GM08714 (cell line): ENCODE results near the gene DUSP22.

Experiments used
- H3K4me3 ChIP-seq: fragments of 200-500 bp; sonication (Bioruptor generic); 2 replicates; pipeline ENCODE4 v1.5.1; 2014; ENCODE audit warnings: mild to moderate bottlenecking, low read length, inconsistent platforms
- ZNF274 ChIP-seq: IDR thresholded peaks from 2 replicates; pipeline ENCODE4 v1.6.1; 2012; ENCODE audit warnings: mild to moderate bottlenecking, low read depth, low read length

DUSP22 gene

DNA sequence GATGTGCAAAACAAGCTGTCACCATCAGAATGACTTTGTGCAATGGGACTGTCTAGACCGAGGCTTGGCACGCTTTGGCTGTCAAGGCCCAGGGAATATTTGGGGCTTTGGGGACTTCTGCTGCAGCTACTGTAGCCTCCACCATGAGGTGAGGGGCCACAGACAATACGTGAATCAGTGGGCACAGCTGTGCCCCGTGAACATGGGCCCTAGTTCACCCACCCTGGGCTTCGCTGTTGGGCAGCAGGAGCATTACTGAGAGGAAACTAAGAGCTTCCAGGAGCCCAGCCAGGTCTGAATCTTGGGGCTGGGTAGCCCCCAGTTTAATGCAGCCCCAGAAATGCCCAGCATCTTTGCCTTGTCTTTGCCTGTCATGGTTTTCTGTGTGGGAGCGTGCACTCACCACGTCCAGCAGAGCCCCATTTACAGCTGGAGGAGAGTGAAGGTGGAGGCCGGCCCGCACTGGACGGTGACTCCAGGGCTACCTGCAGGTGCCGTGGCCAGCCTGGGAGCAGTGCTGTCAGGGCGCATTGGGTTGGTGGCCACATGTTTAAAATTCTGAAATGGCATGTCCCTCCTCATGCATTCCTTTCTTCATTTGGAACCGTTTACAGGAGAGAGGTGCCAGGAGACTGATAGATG, 34.7 kb downstream of the DUSP22 start:
- TF ChIP-seq ZNF274, result no peak
- peak overlapping the region; percentile 20; the same call in 1 of the 2 replicates for H3K4me3 ChIP-seq

DNA sequence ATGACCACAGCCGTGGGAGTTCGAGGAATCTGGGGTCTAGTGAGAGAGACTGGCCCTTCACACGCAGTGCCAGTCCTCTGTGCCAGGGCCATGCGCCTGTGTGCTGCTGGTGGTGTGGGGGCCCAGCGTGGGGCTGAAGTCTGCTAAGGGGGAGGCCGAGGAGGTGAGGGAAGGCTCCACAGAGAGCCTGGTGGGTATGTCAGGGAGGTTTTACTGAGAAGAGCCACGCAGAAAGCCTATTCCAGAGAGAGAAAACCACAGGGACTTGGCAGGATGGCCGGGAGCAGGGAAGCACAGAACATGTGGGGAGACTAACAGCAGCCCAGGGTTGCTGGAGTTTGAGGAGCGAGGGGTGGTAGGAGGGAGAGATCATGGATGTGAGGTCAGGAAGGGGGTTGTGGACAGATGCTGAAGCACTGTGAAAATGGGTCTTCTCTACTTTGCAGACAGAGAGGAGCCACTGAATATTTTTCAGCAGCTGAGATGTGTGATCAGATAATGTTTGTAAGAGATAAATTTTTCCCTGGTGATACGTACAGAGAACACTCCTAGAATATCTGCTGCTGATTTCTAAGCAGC, 35.3 kb downstream of the DUSP22 start:
- peak overlapping the region; percentile 20; the same call in 1 of the 2 replicates for H3K4me3 ChIP-seq
- no peak for TF ChIP-seq ZNF274

DNA sequence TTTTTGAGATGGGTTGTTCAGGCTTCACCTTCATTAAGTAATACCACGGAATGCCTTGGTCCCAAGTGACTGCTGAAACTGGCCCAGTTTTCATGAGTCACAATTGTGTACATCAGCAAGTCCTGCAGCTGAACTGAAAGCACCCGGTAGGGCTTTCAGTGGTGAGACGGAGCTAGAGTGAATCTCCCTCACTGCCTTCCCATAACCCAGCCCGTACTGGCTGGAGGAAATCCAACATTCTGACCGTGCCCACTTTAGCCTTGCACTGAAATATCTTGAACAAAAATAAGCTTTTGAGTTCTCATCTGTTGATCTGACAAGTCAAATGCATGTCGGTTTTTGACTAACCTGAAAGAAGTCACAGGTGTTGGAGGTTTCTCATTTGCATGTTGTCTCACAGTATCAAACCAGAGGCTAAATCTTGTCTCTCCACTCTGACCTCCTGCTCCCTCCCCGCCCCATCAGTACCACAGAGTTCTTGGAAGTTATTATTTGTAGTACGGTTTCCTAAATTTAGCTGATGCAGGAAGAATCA, 35.9 kb downstream of the DUSP22 start:
- TF ChIP-seq ZNF274, result no peak
- H3K4me3 ChIP-seq, result no peak overlapping the region; the same call in 1 of the 2 replicates

DNA sequence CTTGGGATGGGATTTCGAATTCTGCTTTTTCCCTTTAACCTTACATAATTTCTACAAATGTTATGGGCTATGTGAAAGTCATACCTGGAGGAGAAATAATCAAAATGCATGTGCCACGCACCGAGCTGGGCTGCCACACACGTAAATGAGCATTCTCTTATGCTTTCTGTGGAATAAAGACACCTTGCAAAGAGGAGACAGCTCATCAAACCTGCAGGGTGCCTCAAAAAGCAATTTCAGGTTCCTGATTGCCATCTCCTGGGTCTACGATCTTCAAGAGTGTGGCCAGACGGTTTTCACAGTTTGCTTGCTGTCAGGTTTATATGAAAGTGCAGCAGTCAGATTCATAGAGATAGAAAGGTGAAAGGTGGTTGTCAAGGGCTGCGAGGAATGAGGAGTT, 36.6 kb downstream of the DUSP22 start:
- TF ChIP-seq ZNF274, result no peak
- H3K4me3 ChIP-seq, result peak overlapping the region; percentile 17; the same call in 1 of the 2 replicates

DNA sequence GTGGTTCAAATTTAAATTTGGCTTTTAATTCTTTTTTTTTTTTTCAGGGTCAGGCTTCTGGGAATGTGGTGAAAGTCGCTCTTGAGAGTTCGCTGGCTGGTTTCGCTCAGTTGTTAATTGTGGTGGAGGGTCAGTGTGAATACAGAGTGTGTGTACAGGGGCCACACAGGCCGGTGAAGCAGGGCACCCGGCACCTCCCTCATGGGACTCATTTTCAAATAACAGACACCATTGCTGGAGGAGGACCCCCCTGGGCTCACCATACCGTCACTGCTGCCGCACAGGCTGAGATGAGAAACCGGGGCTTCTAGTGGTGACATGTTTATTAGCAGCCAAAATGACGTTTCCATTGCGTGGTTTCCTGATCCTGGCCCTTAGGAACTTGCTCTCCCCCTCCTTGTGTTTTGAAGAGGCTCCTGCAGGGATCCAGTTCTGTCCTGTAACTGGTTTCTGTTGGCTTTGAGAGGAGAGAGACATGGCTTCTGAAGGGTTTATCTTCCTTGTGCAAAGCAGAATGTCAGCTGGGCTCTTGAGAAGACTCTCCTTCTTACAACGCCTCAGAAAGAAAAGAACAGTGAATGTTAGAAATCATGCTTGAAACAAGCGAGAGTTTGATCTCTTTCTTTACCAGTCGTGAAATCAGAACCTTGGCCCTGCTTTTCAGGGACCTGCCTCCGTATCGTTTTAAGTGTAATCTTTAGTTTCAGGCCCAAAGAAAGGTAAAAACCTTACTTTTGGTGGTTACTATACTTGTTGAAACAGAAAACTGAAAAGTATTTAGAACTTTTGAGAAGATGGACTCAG, 37.8 kb downstream of the DUSP22 start:
- no peak for TF ChIP-seq ZNF274
- peak overlapping the region; percentile 19; the same call in 1 of the 2 replicates for H3K4me3 ChIP-seq

DNA sequence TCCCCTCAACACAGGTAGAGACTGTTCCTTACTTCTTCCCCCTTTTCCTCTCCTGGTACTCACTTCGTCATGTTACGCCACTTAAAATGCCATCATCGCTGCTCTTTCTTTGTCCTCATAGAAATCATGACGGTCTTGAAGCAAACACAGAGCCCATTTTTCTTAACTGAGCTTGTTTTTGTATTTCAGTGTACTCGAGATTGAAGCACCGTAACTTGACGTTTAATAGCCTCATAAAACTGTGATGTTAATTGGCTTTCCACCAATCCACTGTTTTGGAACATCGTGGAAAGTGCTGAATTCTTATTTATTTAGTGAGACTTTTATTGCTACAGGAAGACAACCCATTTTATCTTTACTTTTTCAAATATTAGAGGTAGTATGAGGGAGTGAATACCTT, 38.7 kb downstream of the DUSP22 start:
- no peak for TF ChIP-seq ZNF274
- no peak overlapping the region for H3K4me3 ChIP-seq

DNA sequence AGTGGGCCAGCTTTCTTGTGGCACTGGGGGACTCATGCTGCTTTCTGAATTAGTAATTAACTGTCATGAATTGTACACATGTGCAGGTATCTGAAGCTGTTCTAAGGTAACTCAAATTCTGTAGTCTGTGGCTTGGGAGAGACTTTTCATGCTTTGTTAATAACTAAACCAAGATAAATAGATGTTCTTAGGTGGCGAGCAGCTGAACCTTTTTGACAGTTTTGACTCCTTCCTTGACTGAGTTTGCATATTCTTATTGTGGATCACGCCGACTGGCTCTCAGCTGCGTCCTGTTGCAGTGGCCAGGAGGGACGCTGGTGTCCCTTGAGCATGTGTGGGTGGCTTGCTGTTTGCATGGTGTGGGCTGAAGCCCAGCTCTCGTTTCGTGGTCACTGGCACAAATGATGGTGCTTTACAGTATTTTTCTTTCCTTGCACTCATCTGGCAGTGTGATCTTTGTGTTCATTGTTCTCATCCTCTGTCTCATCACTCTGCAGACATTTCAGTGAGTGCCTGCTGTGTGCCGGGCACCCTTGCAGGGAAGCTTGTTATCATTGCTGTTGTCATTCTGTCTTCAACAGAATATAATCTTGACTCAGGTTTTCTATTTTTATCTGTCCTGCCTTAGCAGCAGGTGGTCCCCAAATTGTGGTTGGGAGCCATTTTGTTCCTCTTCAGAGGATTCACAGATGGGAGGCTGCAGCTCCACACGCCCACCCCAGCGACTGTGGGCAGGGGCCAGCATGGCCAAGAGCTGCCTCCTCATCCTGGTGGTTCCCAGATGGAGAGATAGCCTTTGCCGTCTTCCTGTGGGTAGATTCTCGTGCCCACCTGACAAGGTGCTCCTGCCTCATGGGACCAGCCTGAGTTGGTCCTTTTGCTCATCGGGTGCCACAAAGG, 39.6 kb downstream of the DUSP22 start:
- TF ChIP-seq ZNF274, result no peak
- H3K4me3 ChIP-seq, result peak overlapping the region; percentile 11; the same call in 1 of the 2 replicates

DNA sequence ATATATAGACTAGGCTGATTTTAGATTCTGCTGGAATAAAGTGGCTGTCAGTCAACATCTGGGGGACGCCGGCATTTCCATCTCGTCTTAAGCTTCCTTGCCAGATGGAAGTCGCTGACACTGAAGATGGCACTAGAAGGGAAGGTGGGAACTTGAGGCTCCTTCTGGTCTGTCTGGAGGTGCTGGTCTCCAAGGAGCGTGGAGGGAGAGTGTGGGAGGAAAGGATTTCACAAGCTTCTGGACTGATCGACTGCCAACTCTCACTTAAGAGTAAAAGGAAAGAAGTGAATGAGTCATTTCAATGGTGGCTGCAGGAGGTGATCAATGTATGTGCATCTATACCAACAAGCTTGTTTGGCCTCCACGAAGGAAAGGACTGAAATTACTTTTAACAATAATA, 40.4 kb downstream of the DUSP22 start:
- TF ChIP-seq ZNF274, result no peak
- H3K4me3 ChIP-seq, result no peak overlapping the region

DNA sequence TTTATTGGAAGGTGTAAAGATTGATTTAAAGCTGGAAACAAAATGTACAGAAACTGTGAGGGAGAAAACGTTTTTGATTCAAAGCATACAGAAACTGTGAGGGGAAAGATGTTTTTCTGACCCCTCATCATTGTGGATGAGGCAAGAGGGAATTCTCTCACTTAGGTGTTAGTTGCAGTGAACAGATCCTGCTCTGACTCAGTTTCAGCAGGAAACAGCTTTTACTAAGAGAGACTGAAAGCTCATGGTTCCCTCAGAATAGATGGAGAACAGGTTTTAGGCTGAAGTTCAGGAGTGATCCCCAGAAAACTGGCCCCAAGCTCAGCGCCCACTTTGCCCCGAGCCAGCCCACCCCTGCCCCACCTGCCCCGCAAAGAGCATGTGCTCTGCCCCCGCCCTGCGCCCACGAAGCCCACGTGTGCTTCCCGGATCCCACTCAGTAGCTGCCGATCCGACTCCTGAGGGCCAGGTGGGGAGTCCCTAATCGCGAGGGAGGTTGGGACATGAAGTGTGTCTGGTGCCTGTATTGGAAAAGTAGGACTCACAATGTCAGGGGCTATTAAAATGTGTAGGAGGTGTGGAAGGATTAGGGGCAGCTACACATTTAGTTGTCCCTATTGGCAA, 41.2 kb downstream of the DUSP22 start:
- TF ChIP-seq ZNF274, result no peak
- H3K4me3 ChIP-seq, result no peak overlapping the region

DNA sequence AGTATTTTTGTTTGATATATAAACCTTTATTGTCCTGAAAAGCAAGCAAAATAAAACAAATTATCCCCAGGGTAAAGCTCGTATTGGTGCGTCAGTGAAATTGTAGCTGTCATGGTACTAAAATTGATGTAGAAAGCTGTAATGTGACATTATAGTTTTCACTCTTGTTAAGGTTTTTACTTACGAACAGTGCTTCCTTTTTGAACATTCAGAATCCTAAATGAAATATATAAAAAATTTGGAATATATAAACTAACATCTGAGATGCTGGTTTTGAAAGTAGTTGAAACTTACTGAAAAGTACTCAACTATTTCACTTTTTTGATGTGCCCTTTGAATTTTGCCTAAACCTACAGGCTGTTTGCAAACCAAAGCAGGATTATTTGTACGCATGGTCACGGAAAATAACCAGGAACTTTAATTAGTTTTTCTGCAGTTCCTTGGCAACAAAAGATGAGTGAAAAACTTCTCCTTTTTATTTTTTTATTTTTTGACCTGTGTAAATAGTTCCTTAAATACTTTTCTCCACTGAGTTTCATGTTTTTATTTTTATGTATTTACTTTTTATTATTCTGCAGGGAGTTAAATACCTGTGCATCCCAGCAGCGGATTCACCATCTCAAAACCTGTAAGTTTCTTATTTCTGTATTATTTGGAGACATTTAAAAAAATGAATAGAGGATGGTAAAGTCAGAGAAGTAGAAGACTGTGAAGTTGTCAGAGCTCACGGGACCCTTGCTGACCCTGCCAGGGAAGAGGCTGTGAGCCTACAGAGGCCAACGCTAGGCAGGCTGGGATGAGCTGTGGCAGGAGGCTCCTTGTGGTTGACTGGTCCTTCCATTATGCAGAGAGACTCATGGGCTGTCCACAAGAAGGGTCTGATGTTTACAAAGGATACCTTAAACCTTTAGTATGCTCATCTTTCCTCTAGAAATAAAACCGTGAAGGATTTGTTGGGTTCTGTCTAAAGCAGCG, 42.5 kb downstream of the DUSP22 start:
- no peak for TF ChIP-seq ZNF274
- H3K4me3 ChIP-seq, result no peak overlapping the region

DNA sequence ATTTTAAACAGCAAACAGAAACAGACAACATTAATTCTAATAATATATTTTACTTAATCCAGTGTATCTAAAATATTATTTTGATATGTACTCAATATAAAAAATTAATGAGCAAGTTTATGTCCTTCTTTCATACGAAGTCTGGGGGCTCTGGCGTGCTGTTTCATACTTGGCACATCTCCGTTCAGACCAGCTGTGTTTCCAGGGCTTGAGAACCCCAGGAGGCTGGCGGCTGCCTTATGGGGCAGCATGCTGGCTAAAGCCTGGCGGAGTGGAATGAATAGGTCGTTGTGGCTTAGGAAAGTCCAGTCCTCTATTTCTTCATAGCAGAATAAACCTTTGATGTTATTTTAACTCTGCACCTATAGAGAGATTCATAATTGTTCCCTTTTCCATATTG, 43.3 kb downstream of the DUSP22 start:
- TF ChIP-seq ZNF274, result no peak
- no peak overlapping the region for H3K4me3 ChIP-seq
